Caco-2 (cell line): ENCODE results near the gene VKORC1L1. TPM values are rescaled to one million over a fixed set of nuclear protein-coding genes. Genes with fewer than 3 reads are reported as not detected.
"Not testable (repeated sequence)": the region's sequence is repeated elsewhere in the genome, so short reads cannot be mapped to it uniquely, and the experiment has no call there.

Source experiments
- BruUV-seq: library from RNA; stranded (reverse); fragments of 400-500 nt; replicated peaks from 2 replicates; lab custom pipeline; 2021; lab: Mats Ljungman, UMichigan
- CTCF ChIA-PET: fragments of 300-600 bp; sonication (Branson Sonifier 250); formaldehyde crosslinking; loops from one replicate; lab custom pipeline; 2022; ENCODE audit warnings: antibody characterized with exemption; lab: Charles Lee
- POLR2A ChIA-PET: fragments of 300-600 bp; sonication (Branson Sonifier 250); formaldehyde crosslinking; loops from one replicate; lab custom pipeline; 2022; ENCODE audit warnings: antibody characterized with exemption; lab: Charles Lee
- DNase-seq, 2 experiments: peaks; one replicate each; pipeline versions ENCODE4 v3.0.0 to v3.0.0-alpha.2; 2020 to 2022
- H3K27me3 ChIP-seq: replicated peaks from 2 replicates; pipeline ENCODE4 v1.6.0; 2011; ENCODE audit warnings: low read length; ENCODE audit not compliant: control insufficient read depth, insufficient read depth
- H3K36me3 ChIP-seq: 2 replicates; pipeline ENCODE4 v1.5.1; 2011; ENCODE audit warnings: low read length; ENCODE audit not compliant: control insufficient read depth, insufficient read depth
- H3K4me1 ChIP-seq: fragments of 250-450 bp; sonication (Bioruptor Pico); 2 replicates; pipeline ENCODE4 v1.5.1; 2020; ENCODE audit warnings: mild to moderate bottlenecking
- H3K4me3 ChIP-seq: 2 replicates; pipeline ENCODE4 v1.5.1; 2011; ENCODE audit warnings: low read depth, mild to moderate bottlenecking, control low read depth, low read length
- H3K9me3 ChIP-seq: fragments of 250-450 bp; sonication (Bioruptor Pico); 2 replicates; pipeline ENCODE4 v1.5.1; 2020; ENCODE audit warnings: mild to moderate bottlenecking, moderate library complexity
- H3K27ac Mint-ChIP-seq: one replicate; pipeline ENCODE4 v1.8.0; 2022; ENCODE audit warnings: mixed read lengths; ENCODE audit not compliant: unreplicated experiment
- H3K27me3 Mint-ChIP-seq: one replicate; pipeline ENCODE4 v1.8.0; 2022; ENCODE audit warnings: mixed read lengths; ENCODE audit not compliant: insufficient read depth, unreplicated experiment
- H3K36me3 Mint-ChIP-seq: one replicate; pipeline ENCODE4 v1.8.0; 2022; ENCODE audit warnings: mild to moderate bottlenecking, mixed read lengths; ENCODE audit not compliant: insufficient read depth, unreplicated experiment
- H3K4me1 Mint-ChIP-seq: one replicate; pipeline ENCODE4 v1.8.0; 2022; ENCODE audit warnings: low read depth, mixed read lengths; ENCODE audit not compliant: unreplicated experiment
- H3K4me3 Mint-ChIP-seq: one replicate; pipeline ENCODE4 v1.8.0; 2022; ENCODE audit warnings: mild to moderate bottlenecking, moderate library complexity, mixed read lengths; ENCODE audit not compliant: unreplicated experiment
- H3K9me3 Mint-ChIP-seq: one replicate; pipeline ENCODE4 v1.8.0; 2022; ENCODE audit warnings: mixed read lengths; ENCODE audit not compliant: unreplicated experiment
- intact Hi-C: fragments of 100-400 bp; cut with micrococcal nuclease; formaldehyde crosslinking; loops from one replicate; pipeline ENCODE4 v1.10.0; 2022; ENCODE audit not compliant: unreplicated experiment
- total RNA-seq: library from RNA; stranded (reverse); gene quantifications from 2 replicates; pipeline ENCODE4 v1.2.3, GENCODE V29; 2022
- TF ChIP-seq, protein P1 (sequence below), 2 experiments: fragments of 200-600 bp in 1 of 2; IDR thresholded peaks; 1 replicate in 1 of 2; 2 replicates in 1 of 2; pipeline versions ENCODE4 v1.5.1 to v1.8.0; 2011 to 2022; ENCODE audit warnings: antibody characterized with exemption in 1 of 2, control low read depth in 1 of 2, inconsistent platforms in 1 of 2, low read depth in 1 of 2, low read length in 1 of 2, mild to moderate bottlenecking in 1 of 2, moderate library complexity in 1 of 2; ENCODE audit not compliant: insufficient read depth in 1 of 2, severe bottlenecking in 1 of 2, unreplicated experiment in 1 of 2

The VKORC1L1 gene
- total RNA-seq, 1 experiment from 2014 or later: 35.2 TPM

DNA sequence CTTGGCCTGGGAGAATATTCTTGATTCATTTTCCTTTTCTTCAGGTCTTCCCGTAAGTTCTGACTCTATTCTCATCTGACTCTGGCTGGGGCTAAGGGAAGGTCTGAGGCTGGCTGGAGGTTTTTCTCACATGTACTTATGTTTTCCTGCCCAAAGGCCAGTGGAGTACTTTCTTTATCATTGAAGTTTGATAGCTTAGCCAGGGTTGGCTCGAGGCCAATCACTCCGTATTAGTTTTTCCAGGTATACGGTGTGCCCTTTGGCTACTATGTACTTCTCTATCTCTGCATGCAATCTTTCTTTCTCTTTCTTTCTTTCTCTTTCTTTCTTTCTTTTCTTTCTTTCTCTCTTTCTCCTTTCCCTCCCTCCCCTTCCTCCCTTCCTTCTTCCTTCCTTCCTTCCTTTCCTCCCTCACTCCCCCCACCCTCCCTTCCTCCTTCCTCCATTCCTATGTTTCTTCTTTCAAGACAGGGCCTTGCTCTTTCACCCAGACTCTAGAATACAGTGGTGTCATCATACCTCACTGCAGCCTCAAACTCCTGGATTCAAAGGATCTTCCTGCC lies 26.8 kb upstream of the VKORC1L1 start:
- no peaks in the 10 kb centered on the region for H3K9me3 Mint-ChIP-seq
- Histone ChIP-seq H3K36me3 (no peaks in the 10 kb centered on the region), H3K27me3 (no peaks in the 10 kb centered on the region), H3K4me3 (no peak overlapping the region), H3K4me1 (no peaks in the 10 kb centered on the region), H3K9me3 (no peaks in the 10 kb centered on the region)
- H3K4me3 Mint-ChIP-seq: no peak overlapping the region
- H3K27ac Mint-ChIP-seq: no peak overlapping the region
- BruUV-seq: no TSS peak
- ChIA-PET CTCF (no interaction called here), POLR2A (no interaction called here)
- H3K36me3 Mint-ChIP-seq: no peaks in the 10 kb centered on the region
- intact Hi-C loops: no loop called here
- TF ChIP-seq, protein P1, sequence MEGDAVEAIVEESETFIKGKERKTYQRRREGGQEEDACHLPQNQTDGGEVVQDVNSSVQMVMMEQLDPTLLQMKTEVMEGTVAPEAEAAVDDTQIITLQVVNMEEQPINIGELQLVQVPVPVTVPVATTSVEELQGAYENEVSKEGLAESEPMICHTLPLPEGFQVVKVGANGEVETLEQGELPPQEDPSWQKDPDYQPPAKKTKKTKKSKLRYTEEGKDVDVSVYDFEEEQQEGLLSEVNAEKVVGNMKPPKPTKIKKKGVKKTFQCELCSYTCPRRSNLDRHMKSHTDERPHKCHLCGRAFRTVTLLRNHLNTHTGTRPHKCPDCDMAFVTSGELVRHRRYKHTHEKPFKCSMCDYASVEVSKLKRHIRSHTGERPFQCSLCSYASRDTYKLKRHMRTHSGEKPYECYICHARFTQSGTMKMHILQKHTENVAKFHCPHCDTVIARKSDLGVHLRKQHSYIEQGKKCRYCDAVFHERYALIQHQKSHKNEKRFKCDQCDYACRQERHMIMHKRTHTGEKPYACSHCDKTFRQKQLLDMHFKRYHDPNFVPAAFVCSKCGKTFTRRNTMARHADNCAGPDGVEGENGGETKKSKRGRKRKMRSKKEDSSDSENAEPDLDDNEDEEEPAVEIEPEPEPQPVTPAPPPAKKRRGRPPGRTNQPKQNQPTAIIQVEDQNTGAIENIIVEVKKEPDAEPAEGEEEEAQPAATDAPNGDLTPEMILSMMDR (IDR thresholded peaks at IDR 0.05; ENCODE audit: insufficient read depth in 1 of 2, low read depth in 1 of 2, low read length in 1 of 2, severe bottlenecking in 1 of 2, unreplicated experiment in 1 of 2): no peak
- no peaks in the 10 kb centered on the region for H3K4me1 Mint-ChIP-seq
- H3K27me3 Mint-ChIP-seq: no peaks in the 10 kb centered on the region
- DNase-seq: no peak

GRCh38 chr7:65853426-65853825 lies 19.4 kb upstream of the VKORC1L1 start:
- H3K9me3 ChIP-seq, H3K27ac Mint-ChIP-seq, H3K36me3 ChIP-seq, H3K4me3 Mint-ChIP-seq, H3K36me3 Mint-ChIP-seq, BruUV-seq, H3K4me1 ChIP-seq, CTCF ChIA-PET, H3K4me1 Mint-ChIP-seq, H3K27me3 ChIP-seq, H3K4me3 ChIP-seq, POLR2A ChIA-PET, H3K9me3 Mint-ChIP-seq, H3K27me3 Mint-ChIP-seq, DNase-seq: not testable (repeated sequence)
- intact Hi-C loops: loop anchor here (5.0 kb wide), 1 partner anchor 51 kb away; no protein-coding TSS in a partner anchor

GRCh38 chr7:65853892-65854291 lies 19.0 kb upstream of the VKORC1L1 start:
- intact Hi-C loops: loop anchor here (5.0 kb wide), 1 partner anchor 52 kb away; no protein-coding TSS in a partner anchor
- CTCF ChIA-PET, H3K27me3 Mint-ChIP-seq, BruUV-seq, H3K4me3 ChIP-seq, H3K4me1 ChIP-seq, H3K27ac Mint-ChIP-seq, H3K27me3 ChIP-seq, H3K4me1 Mint-ChIP-seq, H3K4me3 Mint-ChIP-seq, H3K36me3 Mint-ChIP-seq, POLR2A ChIA-PET, DNase-seq, H3K9me3 ChIP-seq, H3K9me3 Mint-ChIP-seq, H3K36me3 ChIP-seq: not testable (repeated sequence)

DNA sequence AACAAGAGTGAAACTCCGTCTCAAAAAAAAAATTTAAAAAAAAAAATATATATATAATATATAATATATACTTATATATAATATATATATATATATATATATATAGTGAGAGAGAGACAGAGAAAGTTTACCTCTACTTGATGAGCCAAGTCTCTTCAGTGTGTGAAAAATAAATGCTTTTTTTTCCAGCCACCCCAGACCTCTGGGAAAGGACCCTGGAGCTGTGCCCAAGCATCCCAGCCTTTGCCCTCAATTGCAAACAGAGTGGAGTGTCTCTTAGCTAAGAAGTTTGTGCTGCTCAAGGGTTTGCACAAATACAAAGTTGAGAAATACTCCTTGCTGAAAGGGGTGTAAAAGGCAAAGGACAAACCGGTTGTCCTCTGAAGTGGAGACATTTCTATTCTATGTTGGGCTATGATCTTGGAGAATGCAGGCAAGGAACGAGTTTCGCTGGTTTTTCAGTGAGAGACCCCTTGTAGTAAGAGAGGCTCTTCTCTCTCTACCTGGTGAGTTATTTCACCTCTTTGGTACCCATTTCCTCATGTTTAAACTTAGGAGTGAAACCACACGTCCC lies 15.5 kb upstream of the VKORC1L1 start:
- H3K9me3 ChIP-seq, H3K36me3 ChIP-seq, H3K36me3 Mint-ChIP-seq, DNase-seq, H3K9me3 Mint-ChIP-seq, H3K27me3 ChIP-seq, H3K4me3 ChIP-seq, H3K27ac Mint-ChIP-seq, intact Hi-C loops, BruUV-seq, H3K27me3 Mint-ChIP-seq, CTCF ChIA-PET, H3K4me3 Mint-ChIP-seq, H3K4me1 Mint-ChIP-seq, H3K4me1 ChIP-seq: not testable (repeated sequence)
- POLR2A ChIA-PET: interaction anchor here (0.6 kb wide), 1 partner anchor 16 kb away, joined by 4 read pairs; no protein-coding TSS in a partner anchor

DNA sequence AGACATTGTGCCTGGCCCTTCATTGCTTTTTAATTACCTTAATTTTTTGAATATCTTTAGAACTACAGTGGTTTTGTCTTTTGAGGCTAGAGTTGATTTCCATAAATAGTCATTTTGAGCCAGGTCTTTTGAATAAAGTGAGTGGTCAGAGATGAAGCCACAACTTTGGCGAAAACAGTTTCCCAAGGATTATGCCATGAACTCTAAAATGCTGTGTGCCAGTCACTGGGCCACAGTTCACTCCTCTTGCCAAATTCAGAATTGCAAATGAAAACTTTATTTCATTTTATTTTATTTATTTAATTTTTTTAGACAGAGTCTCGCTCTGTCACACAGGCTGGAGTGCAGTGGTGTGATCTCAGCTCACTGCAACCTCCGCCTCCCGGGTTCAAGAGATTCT lies 14.2 kb upstream of the VKORC1L1 start:
- H3K36me3 ChIP-seq, H3K27ac Mint-ChIP-seq, H3K4me1 Mint-ChIP-seq, H3K27me3 Mint-ChIP-seq, H3K4me3 Mint-ChIP-seq, CTCF ChIA-PET, H3K9me3 Mint-ChIP-seq, POLR2A ChIA-PET, H3K9me3 ChIP-seq, H3K4me3 ChIP-seq, H3K4me1 ChIP-seq, H3K27me3 ChIP-seq, DNase-seq, intact Hi-C loops, H3K36me3 Mint-ChIP-seq, BruUV-seq: not testable (repeated sequence)

GRCh38 chr7:65866244-65866643 lies 6.6 kb upstream of the VKORC1L1 start:
- intact Hi-C loops, H3K9me3 ChIP-seq, H3K27ac Mint-ChIP-seq, BruUV-seq, H3K36me3 Mint-ChIP-seq, H3K4me1 ChIP-seq, H3K4me3 ChIP-seq, POLR2A ChIA-PET, H3K27me3 ChIP-seq, DNase-seq, H3K4me3 Mint-ChIP-seq, H3K4me1 Mint-ChIP-seq, CTCF ChIA-PET, H3K36me3 ChIP-seq, H3K27me3 Mint-ChIP-seq, H3K9me3 Mint-ChIP-seq: not testable (repeated sequence)
